Measurements from ENCODE around the gene NCAM2. TPM values are rescaled to one million over a fixed set of nuclear protein-coding genes. Genes with fewer than 3 reads are reported as not detected.

Gene NCAM2
- total RNA-seq, 1 donor from 2014 or later: 0.84 TPM

DNA sequence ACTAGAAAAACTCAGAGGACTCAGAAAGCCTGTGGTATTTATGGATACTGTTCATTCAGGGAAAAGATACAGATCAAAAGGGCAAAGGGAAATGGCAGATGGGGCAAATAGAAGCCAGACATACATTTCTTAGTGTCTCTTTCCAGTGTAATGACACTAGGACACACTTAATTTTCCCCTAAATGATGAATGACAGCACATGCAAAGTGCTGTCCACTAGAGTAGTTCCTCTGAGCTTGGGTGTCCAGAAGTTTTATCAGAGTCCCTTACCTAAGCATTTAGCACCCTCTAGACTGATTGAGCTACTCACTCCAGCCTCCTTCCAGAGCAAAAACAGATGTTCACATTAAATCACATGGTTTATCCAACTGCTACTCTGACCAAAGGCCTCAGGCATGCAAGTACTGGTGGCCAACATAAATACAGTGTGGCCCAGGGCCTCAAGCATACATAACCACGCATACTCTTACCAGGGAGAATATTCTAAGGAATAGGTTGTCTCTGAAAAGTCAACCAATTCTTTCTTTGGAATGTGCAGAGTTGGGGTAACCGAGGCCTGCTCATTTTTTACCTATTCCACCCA lies 166.9 kb downstream of the NCAM2 start:
- H4K20me1 ChIP-seq (ENCODE audit: low read depth): no peaks in the 10 kb centered on the region
- DNase-seq (ENCODE audit: low spot score): no peak
- H3K36me3 ChIP-seq: no peaks in the 10 kb centered on the region
- no peak overlapping the region for H3K9ac ChIP-seq
- H3K27ac ChIP-seq: no peak overlapping the region
- no peaks in the 10 kb centered on the region for H3K9me3 ChIP-seq (ENCODE audit: low read depth)
- H3K79me2 ChIP-seq (ENCODE audit: low read depth): no peaks in the 10 kb centered on the region
- H3K9me3 Mint-ChIP-seq: no peaks in the 10 kb centered on the region
- TF ChIP-seq EZH2 (IDR thresholded peaks at IDR 0.05): no peak
- TF ChIP-seq EZH2phosphoT487 (IDR thresholded peaks at IDR 0.05): no peak
- TF ChIP-seq, protein P1, sequence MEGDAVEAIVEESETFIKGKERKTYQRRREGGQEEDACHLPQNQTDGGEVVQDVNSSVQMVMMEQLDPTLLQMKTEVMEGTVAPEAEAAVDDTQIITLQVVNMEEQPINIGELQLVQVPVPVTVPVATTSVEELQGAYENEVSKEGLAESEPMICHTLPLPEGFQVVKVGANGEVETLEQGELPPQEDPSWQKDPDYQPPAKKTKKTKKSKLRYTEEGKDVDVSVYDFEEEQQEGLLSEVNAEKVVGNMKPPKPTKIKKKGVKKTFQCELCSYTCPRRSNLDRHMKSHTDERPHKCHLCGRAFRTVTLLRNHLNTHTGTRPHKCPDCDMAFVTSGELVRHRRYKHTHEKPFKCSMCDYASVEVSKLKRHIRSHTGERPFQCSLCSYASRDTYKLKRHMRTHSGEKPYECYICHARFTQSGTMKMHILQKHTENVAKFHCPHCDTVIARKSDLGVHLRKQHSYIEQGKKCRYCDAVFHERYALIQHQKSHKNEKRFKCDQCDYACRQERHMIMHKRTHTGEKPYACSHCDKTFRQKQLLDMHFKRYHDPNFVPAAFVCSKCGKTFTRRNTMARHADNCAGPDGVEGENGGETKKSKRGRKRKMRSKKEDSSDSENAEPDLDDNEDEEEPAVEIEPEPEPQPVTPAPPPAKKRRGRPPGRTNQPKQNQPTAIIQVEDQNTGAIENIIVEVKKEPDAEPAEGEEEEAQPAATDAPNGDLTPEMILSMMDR (IDR thresholded peaks at IDR 0.05): no peak
- no peak overlapping the region for H3K4me3 ChIP-seq
- H3K27me3 ChIP-seq: no peaks in the 10 kb centered on the region
- peaks cover 2% of the 10 kb centered on the region for H3K4me1 Mint-ChIP-seq
- no peaks in the 10 kb centered on the region for H3K27me3 Mint-ChIP-seq (ENCODE audit: insufficient read depth, low read depth)
- H3K36me3 Mint-ChIP-seq: no peaks in the 10 kb centered on the region
- H3F3A ChIP-seq (ENCODE audit: low read depth): no peaks in the 10 kb centered on the region
- no peaks in the 10 kb centered on the region for H3K4me1 ChIP-seq
- H3K27ac Mint-ChIP-seq: no peak overlapping the region
- no peak overlapping the region for H3K4me2 ChIP-seq
- H3K4me3 Mint-ChIP-seq: no peak overlapping the region
- H2AFZ ChIP-seq (replicated peaks): no peak overlapping the region

DNA sequence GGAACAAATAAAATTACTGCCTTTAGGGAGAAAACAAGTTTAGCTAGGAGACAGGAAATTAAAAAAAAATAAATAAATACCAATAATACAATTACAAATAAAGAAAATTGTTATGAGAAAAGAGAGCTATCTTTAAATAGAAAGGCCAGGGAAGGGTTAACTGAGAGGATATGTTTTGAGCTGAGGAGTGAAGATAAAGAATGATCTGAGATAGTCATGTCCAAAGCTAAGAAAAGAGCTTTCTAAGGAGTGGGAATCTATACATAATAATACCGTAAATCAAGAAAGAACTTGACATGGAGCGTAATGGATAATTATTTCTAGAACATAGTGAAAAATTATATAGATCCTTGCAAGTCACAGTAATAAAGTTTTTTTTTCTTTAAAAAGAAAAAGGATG lies 176.5 kb downstream of the NCAM2 start:
- H3K27ac Mint-ChIP-seq: no peak overlapping the region
- Histone ChIP-seq H3K27ac (no peak overlapping the region), H3K4me3 (no peak overlapping the region), H3K9me3 (ENCODE audit: low read depth) (no peaks in the 10 kb centered on the region), H3K4me2 (no peak overlapping the region), H3K79me2 (ENCODE audit: low read depth) (no peaks in the 10 kb centered on the region), H2AFZ (replicated peaks) (no peak overlapping the region), H3F3A (ENCODE audit: low read depth) (no peaks in the 10 kb centered on the region), H3K9ac (no peak overlapping the region), H3K4me1 (no peaks in the 10 kb centered on the region), H3K36me3 (no peaks in the 10 kb centered on the region), H3K27me3 (no peaks in the 10 kb centered on the region), H4K20me1 (ENCODE audit: low read depth) (no peaks in the 10 kb centered on the region)
- TF ChIP-seq, protein P1 (IDR thresholded peaks at IDR 0.05): no peak
- TF ChIP-seq EZH2 (IDR thresholded peaks at IDR 0.05) (no peak), EZH2phosphoT487 (IDR thresholded peaks at IDR 0.05) (no peak)
- DNase-seq (ENCODE audit: low spot score): no peak
- no peak overlapping the region for H3K4me3 Mint-ChIP-seq
- no peaks in the 10 kb centered on the region for H3K9me3 Mint-ChIP-seq
- no peaks in the 10 kb centered on the region for H3K36me3 Mint-ChIP-seq
- no peaks in the 10 kb centered on the region for H3K4me1 Mint-ChIP-seq
- no peaks in the 10 kb centered on the region for H3K27me3 Mint-ChIP-seq (ENCODE audit: insufficient read depth, low read depth)

DNA sequence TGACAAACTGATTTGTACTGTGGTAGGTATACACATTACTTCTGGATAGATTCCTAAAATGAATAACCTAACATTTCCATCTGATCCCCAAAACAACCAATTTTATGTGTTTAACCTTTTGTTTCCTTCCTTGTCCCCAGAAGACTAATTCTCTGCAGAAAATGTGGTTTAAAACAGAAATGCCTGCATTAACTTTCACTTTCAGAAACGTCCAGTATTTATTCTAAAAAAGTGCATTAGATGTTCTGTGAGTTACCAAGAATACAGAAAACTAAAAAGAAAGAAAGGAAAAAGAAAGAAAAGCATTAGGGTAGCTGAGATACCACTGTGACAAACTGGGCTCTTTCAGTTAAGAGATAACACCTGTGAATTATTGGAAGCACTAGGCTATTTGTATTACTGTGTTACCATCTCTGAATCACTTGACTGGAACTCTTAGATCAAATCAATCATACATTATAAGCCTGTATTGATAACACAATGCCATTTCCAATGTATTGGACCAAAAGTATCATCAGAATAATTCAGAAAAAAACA lies 177.7 kb downstream of the NCAM2 start:
- no peaks in the 10 kb centered on the region for H3K79me2 ChIP-seq (ENCODE audit: low read depth)

More for the DNA sequence above, 177.7 kb downstream of the NCAM2 start:
- Histone ChIP-seq H4K20me1 (ENCODE audit: low read depth) (no peaks in the 10 kb centered on the region), H3K9ac (no peak overlapping the region), H3K27me3 (no peaks in the 10 kb centered on the region), H3K4me1 (no peaks in the 10 kb centered on the region), H2AFZ (replicated peaks) (no peak overlapping the region), H3F3A (ENCODE audit: low read depth) (no peaks in the 10 kb centered on the region), H3K9me3 (ENCODE audit: low read depth) (no peaks in the 10 kb centered on the region), H3K4me2 (no peak overlapping the region), H3K27ac (no peak overlapping the region), H3K4me3 (no peak overlapping the region), H3K36me3 (no peaks in the 10 kb centered on the region)
- Mint-ChIP-seq H3K36me3 (no peaks in the 10 kb centered on the region), H3K9me3 (no peaks in the 10 kb centered on the region), H3K27ac (no peak overlapping the region), H3K27me3 (ENCODE audit: insufficient read depth, low read depth) (no peaks in the 10 kb centered on the region), H3K4me1 (no peaks in the 10 kb centered on the region), H3K4me3 (no peak overlapping the region)
- DNase-seq (ENCODE audit: low spot score): no peak
- TF ChIP-seq EZH2phosphoT487 (IDR thresholded peaks at IDR 0.05) (no peak), EZH2 (IDR thresholded peaks at IDR 0.05) (no peak)
- TF ChIP-seq, protein P1 (IDR thresholded peaks at IDR 0.05): no peak

Data from neural progenitor cell (in vitro differentiated cells).